AG09319 (cell line): ENCODE measurements around the gene ENKD1.

Experiments used
- DNase-seq: peaks from one replicate; pipeline ENCODE4 v3.0.0-alpha.2; 2010; ENCODE audit warnings: low read depth; ENCODE audit errors: extremely low read depth
- CTCF ChIP-seq: IDR thresholded peaks from 2 replicates; pipeline ENCODE4 v1.5.1; 2011; ENCODE audit warnings: low read depth, mild to moderate bottlenecking, inconsistent platforms, low read length, moderate library complexity

Gene ENKD1

GRCh38 chr16:67673712-67674580, 7.4 kb upstream of the ENKD1 start:
- TF ChIP-seq CTCF, result no peak
- no peak for DNase-seq

DNA sequence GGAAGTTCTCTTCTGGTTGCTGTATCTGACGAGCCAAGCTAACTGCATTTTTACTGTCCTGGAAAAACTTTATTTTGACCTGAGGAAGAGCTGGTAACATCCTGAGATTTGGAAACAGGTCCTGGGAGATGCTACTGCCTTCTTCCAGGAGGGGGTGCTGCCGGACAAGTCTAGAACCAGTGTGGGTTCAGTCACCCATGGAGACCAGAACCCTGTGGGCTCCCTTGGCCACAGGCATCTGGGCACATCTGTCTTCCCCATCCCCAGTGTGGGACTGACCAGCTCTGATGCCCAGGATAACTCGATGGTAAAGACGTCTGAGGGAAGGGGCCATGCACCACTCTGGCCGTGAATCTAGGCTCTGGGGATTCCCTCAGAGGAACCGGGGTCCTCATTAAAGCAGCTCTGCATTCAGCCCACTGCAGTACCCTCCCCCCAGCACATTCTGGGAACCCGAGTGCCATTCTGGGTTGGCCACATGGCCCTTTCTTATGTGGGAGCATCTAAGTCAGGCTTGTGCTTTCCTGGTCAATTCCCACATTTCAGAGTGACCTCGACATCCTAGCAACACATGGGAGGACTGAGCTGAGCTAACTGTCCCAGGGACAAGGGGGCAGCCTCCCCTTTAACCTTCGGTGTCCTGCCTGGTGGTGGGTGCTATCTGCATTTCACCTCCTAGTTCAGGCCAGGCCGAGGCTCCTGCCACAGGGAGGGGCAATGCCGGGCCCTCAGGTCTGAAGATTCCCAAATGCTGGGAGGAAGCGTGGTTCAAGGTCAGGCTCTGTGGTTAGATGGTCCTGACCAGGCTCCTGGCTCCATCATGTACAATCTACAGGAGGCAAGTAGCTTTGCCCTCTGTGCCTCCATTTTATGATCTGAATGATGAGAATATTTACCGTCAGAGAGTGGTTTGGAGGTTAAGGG, 6.5 kb upstream of the ENKD1 start:
- peak; percentile 15 for DNase-seq

GRCh38 chr16:67672306-67672705, 5.8 kb upstream of the ENKD1 start:
- TF ChIP-seq CTCF, result no peak
- DNase-seq, result no peak

More for the DNA sequence above, 6.5 kb upstream of the ENKD1 start:
- peak; percentile 70 for TF ChIP-seq CTCF

DNA sequence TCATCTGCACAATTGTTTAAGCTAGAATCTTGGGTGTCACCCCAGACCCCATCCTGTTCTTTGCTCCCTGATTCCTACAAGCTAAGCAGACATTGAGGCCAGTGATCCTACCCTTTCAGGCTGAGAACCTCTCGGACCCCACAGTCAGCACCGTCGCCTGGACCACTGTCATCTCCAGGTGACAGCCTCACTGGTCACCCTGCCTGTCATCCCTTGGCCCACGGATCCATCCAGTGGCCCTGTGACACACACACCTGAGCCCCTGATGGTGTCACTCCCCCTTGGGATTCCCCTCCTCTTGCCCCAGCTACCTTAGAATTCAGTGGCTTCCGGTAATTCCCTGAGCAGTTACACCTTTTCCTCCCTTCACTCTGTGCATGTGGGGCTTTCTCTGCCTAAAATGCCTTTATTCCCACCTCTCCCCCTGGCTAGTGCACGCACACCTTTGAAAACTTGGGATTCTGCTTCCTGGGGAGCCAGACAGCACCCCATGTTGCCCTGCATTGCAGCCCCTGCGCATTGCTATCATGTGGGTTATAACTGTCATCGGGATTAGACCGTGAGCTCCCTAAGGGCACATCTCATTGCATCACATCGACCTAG, 3.0 kb upstream of the ENKD1 start:
- DNase-seq, result no peak
- TF ChIP-seq CTCF, result no peak

DNA sequence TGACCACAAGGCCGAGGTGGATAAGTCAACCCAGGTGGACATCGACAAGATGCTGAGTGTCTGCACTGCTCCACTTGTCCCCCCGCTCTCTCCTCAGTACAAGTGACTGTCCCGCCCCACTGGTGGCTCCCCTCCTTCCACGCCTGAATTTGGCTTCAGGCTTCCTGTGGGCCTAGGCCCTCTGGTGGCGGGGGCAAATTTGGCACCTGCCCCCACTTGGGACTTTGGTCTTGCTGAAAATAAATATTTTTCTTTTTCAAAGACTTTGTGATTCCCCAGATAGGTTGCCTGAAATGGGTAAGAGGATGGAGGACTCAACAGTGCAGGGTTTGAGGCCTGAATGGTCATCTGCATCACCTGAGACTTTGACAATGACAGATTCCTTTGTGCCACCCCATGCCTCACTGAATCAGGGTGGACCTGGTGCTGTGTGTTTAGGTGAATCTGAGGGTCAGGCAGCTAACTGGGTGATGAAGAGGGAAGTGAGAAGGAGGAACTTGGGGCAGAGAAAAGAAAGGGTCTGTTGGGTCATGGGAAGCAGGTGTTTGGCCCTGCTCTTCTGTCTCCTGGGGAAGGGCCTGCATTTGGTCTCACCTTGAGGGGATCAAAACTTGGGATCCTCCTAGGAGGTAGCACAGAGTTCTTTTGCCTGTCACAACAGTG, 2.1 kb upstream of the ENKD1 start:
- no peak for DNase-seq
- no peak for TF ChIP-seq CTCF

GRCh38 chr16:67667817-67668494, 1.4 kb upstream of the ENKD1 start:
- peak; percentile 92 for TF ChIP-seq CTCF

More at GRCh38 chr16:67667817-67668494, 1.4 kb upstream of the ENKD1 start:
- DNase-seq, result peak; percentile 83
